B cell (primary cell): ENCODE measurements around the gene SESN3.

ENCODE experiments used
- EZH2 ChIP-seq: IDR thresholded peaks from 2 replicates; pipeline ENCODE4 v1.6.1; 2012; ENCODE audit warnings: borderline replicate concordance, low read depth, mild to moderate bottlenecking, moderate library complexity, low read length; ENCODE audit not compliant: insufficient read depth, poor library complexity, severe bottlenecking
- TF ChIP-seq, protein P1 (sequence below): fragments of 200-600 bp; IDR thresholded peaks from one replicate; pipeline ENCODE4 v1.8.0; 2022; ENCODE audit warnings: antibody characterized with exemption, mild to moderate bottlenecking

DNA sequence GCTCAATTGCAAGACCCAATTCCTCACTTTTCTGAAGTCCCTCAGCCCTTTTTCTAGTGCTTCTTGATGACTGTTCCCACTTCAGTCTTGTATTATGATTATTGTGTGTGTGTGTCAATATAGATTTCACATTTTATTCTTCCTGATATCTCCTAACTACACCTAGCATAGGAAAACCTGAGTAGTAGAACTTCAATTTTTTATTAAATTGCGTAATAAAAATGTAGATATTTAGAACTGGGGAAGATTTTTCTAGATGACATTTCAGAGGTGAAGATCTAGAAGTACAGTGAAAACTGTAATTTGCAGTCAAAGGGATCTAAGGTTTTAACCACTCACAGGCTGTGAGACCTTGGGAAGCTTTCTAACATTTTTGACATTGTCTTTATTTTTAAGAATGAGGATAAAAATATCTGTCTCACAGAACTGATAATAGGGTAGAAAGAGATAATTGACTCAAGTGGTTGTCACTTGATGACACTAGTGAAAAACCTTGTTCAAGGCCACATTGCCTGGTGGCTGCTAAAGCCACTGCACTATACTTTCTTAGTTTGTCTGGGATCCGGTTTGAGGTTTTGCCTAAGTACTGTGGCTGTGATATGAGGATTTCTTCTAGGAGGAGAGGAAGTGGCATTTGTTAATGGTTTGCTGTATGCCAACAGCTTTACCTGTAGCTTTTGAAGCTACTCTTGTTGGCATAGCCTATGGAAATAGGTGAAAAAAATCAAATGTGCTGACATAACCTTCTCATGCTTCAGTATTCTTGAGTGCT, 32.2 kb upstream of the SESN3 start:
- TF ChIP-seq, protein P1, sequence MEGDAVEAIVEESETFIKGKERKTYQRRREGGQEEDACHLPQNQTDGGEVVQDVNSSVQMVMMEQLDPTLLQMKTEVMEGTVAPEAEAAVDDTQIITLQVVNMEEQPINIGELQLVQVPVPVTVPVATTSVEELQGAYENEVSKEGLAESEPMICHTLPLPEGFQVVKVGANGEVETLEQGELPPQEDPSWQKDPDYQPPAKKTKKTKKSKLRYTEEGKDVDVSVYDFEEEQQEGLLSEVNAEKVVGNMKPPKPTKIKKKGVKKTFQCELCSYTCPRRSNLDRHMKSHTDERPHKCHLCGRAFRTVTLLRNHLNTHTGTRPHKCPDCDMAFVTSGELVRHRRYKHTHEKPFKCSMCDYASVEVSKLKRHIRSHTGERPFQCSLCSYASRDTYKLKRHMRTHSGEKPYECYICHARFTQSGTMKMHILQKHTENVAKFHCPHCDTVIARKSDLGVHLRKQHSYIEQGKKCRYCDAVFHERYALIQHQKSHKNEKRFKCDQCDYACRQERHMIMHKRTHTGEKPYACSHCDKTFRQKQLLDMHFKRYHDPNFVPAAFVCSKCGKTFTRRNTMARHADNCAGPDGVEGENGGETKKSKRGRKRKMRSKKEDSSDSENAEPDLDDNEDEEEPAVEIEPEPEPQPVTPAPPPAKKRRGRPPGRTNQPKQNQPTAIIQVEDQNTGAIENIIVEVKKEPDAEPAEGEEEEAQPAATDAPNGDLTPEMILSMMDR: no peak
- no peak for TF ChIP-seq EZH2
